HG02943 (cell line): ENCODE measurements around the gene RGS5.
"Not testable (repeated sequence)": the region's sequence is repeated elsewhere in the genome, so short reads cannot be mapped to it uniquely, and the experiment has no call there.

Experiments
- ATAC-seq: cut with Tn5 transposase; IDR thresholded peaks from one replicate; pipeline ENCODE4 v1.9.1; 2021; ENCODE audit warnings: mild to moderate bottlenecking, low read depth, moderate library complexity; ENCODE audit not compliant: unreplicated experiment

RGS5 gene

GRCh38 chr1:163202833-163203451 is at the start of gene RGS5:
RGS5 (minus strand) TSS chr1:163202916; CDS start chr1:163202835, 81 bp downstream.
- no peak for ATAC-seq

- ATAC-seq = no peak
Observed at GRCh38 chr1:163250382-163250974, 47.8 kb upstream of the RGS5 start.

GRCh38 chr1:163248064-163248463 is 45.3 kb upstream of the RGS5 start:
- ATAC-seq = no peak

- not testable (repeated sequence) for ATAC-seq
Observed at GRCh38 chr1:163244648-163245047, 41.9 kb upstream of the RGS5 start.

- ATAC-seq = no peak
Observed at GRCh38 chr1:163241746-163242145, 39.0 kb upstream of the RGS5 start.

- ATAC-seq = no peak
Observed at GRCh38 chr1:163240705-163241104, 38.0 kb upstream of the RGS5 start.

- not testable (repeated sequence) for ATAC-seq
Observed at GRCh38 chr1:163233643-163234042, 30.9 kb upstream of the RGS5 start.

- ATAC-seq = no peak
Observed at GRCh38 chr1:163231385-163231784, 28.7 kb upstream of the RGS5 start.

- no peak for ATAC-seq
Observed at GRCh38 chr1:163230827-163231226, 28.1 kb upstream of the RGS5 start.

- ATAC-seq = not testable (repeated sequence)
Observed at GRCh38 chr1:163228271-163228670, 25.6 kb upstream of the RGS5 start.

- ATAC-seq = no peak
Observed at GRCh38 chr1:163227126-163227525, 24.4 kb upstream of the RGS5 start.

- no peak for ATAC-seq
Observed at GRCh38 chr1:163213626-163214025, 10.9 kb upstream of the RGS5 start.

- no peak for ATAC-seq
Observed at GRCh38 chr1:163211667-163212066, 9.0 kb upstream of the RGS5 start.

- no peak for ATAC-seq
Observed at GRCh38 chr1:163205513-163205912, 2.8 kb upstream of the RGS5 start.

GRCh38 chr1:163203561-163203960 is 845 bp upstream of the RGS5 start:
- ATAC-seq = no peak

- ATAC-seq = no peak
Observed at GRCh38 chr1:163201906-163202305, 810 bp downstream of the RGS5 start.

- no peak for ATAC-seq
Observed at GRCh38 chr1:163197022-163197421, 5.7 kb downstream of the RGS5 start.

GRCh38 chr1:163196449-163196787 is 6.3 kb downstream of the RGS5 start:
- ATAC-seq = no peak

GRCh38 chr1:163195728-163196448 is 6.8 kb downstream of the RGS5 start:
- ATAC-seq = no peak

- no peak for ATAC-seq
Observed at GRCh38 chr1:163191301-163191700, 11.4 kb downstream of the RGS5 start.

GRCh38 chr1:163188947-163189346 is 13.8 kb downstream of the RGS5 start:
- ATAC-seq = no peak

GRCh38 chr1:163187849-163188248 is 14.9 kb downstream of the RGS5 start:
- no peak for ATAC-seq
